GM21717 (cell line): Measurements from ENCODE around the gene RUBCN.
"Not testable (repeated sequence)": the region's sequence is repeated elsewhere in the genome, so short reads cannot be mapped to it uniquely, and the experiment has no call there.

Experiments
- ATAC-seq: cut with Tn5 transposase; IDR thresholded peaks from one replicate; pipeline ENCODE4 v1.9.1; 2021; ENCODE audit warnings: mild to moderate bottlenecking, moderate library complexity; ENCODE audit not compliant: unreplicated experiment

Gene RUBCN

GRCh38 chr3:197659701-197660100, 77.0 kb downstream of the RUBCN start:
- ATAC-seq, result not testable (repeated sequence)

GRCh38 chr3:197659144-197659543, 77.6 kb downstream of the RUBCN start:
- ATAC-seq, result peak; percentile 51

GRCh38 chr3:197658706-197659105, 78.0 kb downstream of the RUBCN start:
- not testable (repeated sequence) for ATAC-seq

- not testable (repeated sequence) for ATAC-seq
These were observed 79.0 kb downstream of the RUBCN start for GRCh38 chr3:197657541-197658292.

- not testable (repeated sequence) for ATAC-seq
These were observed 79.7 kb downstream of the RUBCN start for GRCh38 chr3:197656960-197657359.

GRCh38 chr3:197656129-197656528, 80.6 kb downstream of the RUBCN start:
- not testable (repeated sequence) for ATAC-seq

GRCh38 chr3:197654998-197655330, 81.7 kb downstream of the RUBCN start:
- peak; percentile 33 for ATAC-seq

- peak; percentile 90 for ATAC-seq
These were observed 82.4 kb downstream of the RUBCN start for GRCh38 chr3:197654090-197654997.

- ATAC-seq, result not testable (repeated sequence)
These were observed 83.8 kb downstream of the RUBCN start for GRCh38 chr3:197652860-197653259.

- not testable (repeated sequence) for ATAC-seq
These were observed 89.1 kb downstream of the RUBCN start for GRCh38 chr3:197647649-197648048.

- ATAC-seq, result not testable (repeated sequence)
These were observed 89.5 kb downstream of the RUBCN start for GRCh38 chr3:197647191-197647590.

GRCh38 chr3:197646294-197646693, 90.4 kb downstream of the RUBCN start:
- not testable (repeated sequence) for ATAC-seq

GRCh38 chr3:197637556-197637955, 99.1 kb downstream of the RUBCN start:
- ATAC-seq, result not testable (repeated sequence)

- ATAC-seq, result not testable (repeated sequence)
These were observed 104.7 kb downstream of the RUBCN start for GRCh38 chr3:197631989-197632388.

- ATAC-seq, result not testable (repeated sequence)
These were observed 105.9 kb downstream of the RUBCN start for GRCh38 chr3:197630766-197631165.

GRCh38 chr3:197629286-197629685, 107.4 kb downstream of the RUBCN start:
- not testable (repeated sequence) for ATAC-seq

GRCh38 chr3:197627772-197628523, 108.8 kb downstream of the RUBCN start:
- ATAC-seq, result peak; percentile 64

- ATAC-seq, result peak; percentile 50
These were observed 109.4 kb downstream of the RUBCN start for GRCh38 chr3:197627158-197627771.

- ATAC-seq, result not testable (repeated sequence)
These were observed 110.1 kb downstream of the RUBCN start for GRCh38 chr3:197626404-197627157.

- not testable (repeated sequence) for ATAC-seq
These were observed 115.2 kb downstream of the RUBCN start for GRCh38 chr3:197621478-197621877.
